WTC11 (cell line): ENCODE data around the gene HHAT. TPM values are rescaled to one million over a fixed set of nuclear protein-coding genes. Genes with fewer than 3 reads are reported as not detected.

Source experiments
- ATAC-seq: fragments of 200-7000 bp; cut with Tn5 transposase; 2 replicates; pipeline ENCODE4 v1.10.0; 2021; ENCODE audit warnings: mild to moderate bottlenecking, moderate library complexity
- CTCF ChIA-PET: fragments of 300-600 bp; sonication (Branson Sonifier 250); formaldehyde crosslinking; loops from one replicate; lab custom pipeline; 2021; ENCODE audit warnings: antibody characterized with exemption; lab: Charles Lee
- POLR2A ChIA-PET: fragments of 350-600 bp; sonication (Branson Sonifier 250); formaldehyde crosslinking; loops from one replicate; lab custom pipeline; 2021; ENCODE audit warnings: antibody characterized with exemption; lab: Charles Lee
- DNase-seq: peaks from one replicate; pipeline ENCODE4 v3.0.0; 2021; ENCODE audit warnings: low spot score
- H3K27ac Mint-ChIP-seq: 2 replicates; pipeline ENCODE4 v1.8.0; 2021; ENCODE audit warnings: mixed read lengths
- H3K27me3 Mint-ChIP-seq: 2 replicates; pipeline ENCODE4 v1.8.0; 2021; ENCODE audit warnings: low read depth, mild to moderate bottlenecking, moderate library complexity, mixed read lengths
- H3K36me3 Mint-ChIP-seq: 2 replicates; pipeline ENCODE4 v1.8.0; 2021; ENCODE audit warnings: mixed read lengths
- H3K4me1 Mint-ChIP-seq: 2 replicates; pipeline ENCODE4 v1.8.0; 2022; ENCODE audit warnings: mixed read lengths
- H3K4me3 Mint-ChIP-seq: 2 replicates; pipeline ENCODE4 v1.8.0; 2021; ENCODE audit warnings: mild to moderate bottlenecking, moderate library complexity, mixed read lengths
- H3K9me3 Mint-ChIP-seq: 2 replicates; pipeline ENCODE4 v1.8.0; 2021; ENCODE audit warnings: mixed read lengths
- CBFB ChIP-seq: sonication (generic); formaldehyde crosslinking; IDR thresholded peaks from 2 replicates; pipeline ENCODE4 v1.8.1; 2022; ENCODE audit warnings: mild to moderate bottlenecking, low read depth, missing genetic modification reagents
- CREM ChIP-seq: sonication (generic); formaldehyde crosslinking; IDR thresholded peaks from 2 replicates; pipeline ENCODE4 v1.8.1; 2022; ENCODE audit warnings: mild to moderate bottlenecking, missing genetic modification reagents, moderate library complexity
- ELF4 ChIP-seq: sonication (generic); formaldehyde crosslinking; IDR thresholded peaks from 2 replicates; pipeline ENCODE4 v1.8.1; 2022; ENCODE audit warnings: low read depth, mild to moderate bottlenecking, moderate library complexity, missing genetic modification reagents
- IRF1 ChIP-seq: sonication (generic); formaldehyde crosslinking; IDR thresholded peaks from 2 replicates; pipeline ENCODE4 v1.8.0; 2023; ENCODE audit warnings: missing genetic modification reagents
- IRF2 ChIP-seq: sonication (generic); formaldehyde crosslinking; IDR thresholded peaks from 2 replicates; pipeline ENCODE4 v1.8.0; 2022; ENCODE audit warnings: low read depth, missing genetic modification reagents, borderline replicate concordance
- JAZF1 ChIP-seq: fragments of 250-450 bp; sonication (Bioruptor Pico); IDR thresholded peaks from 2 replicates; pipeline ENCODE4 v1.9.0; 2021; ENCODE audit warnings: moderate library complexity, mild to moderate bottlenecking, inconsistent platforms
- MYBL2 ChIP-seq: sonication (generic); formaldehyde crosslinking; IDR thresholded peaks from 2 replicates; pipeline ENCODE4 v1.8.1; 2023; ENCODE audit warnings: mild to moderate bottlenecking, moderate library complexity, missing genetic modification reagents
- RORB ChIP-seq: fragments of 250-450 bp; sonication (Bioruptor Pico); IDR thresholded peaks from 2 replicates; pipeline ENCODE4 v1.9.0; 2021; ENCODE audit warnings: mild to moderate bottlenecking
- SMAD3 ChIP-seq: sonication (generic); formaldehyde crosslinking; IDR thresholded peaks from 2 replicates; pipeline ENCODE4 v1.8.0; 2022; ENCODE audit warnings: missing genetic modification reagents, mild to moderate bottlenecking, borderline replicate concordance
- USF1 ChIP-seq: sonication (generic); formaldehyde crosslinking; IDR thresholded peaks from 2 replicates; pipeline ENCODE4 v1.8.0; 2022; ENCODE audit warnings: mild to moderate bottlenecking, missing genetic modification reagents
- ZNF281 ChIP-seq: sonication (generic); formaldehyde crosslinking; IDR thresholded peaks from 2 replicates; pipeline ENCODE4 v1.8.0; 2023; ENCODE audit warnings: mild to moderate bottlenecking, missing genetic modification reagents
- ZNF317 ChIP-seq: sonication (generic); formaldehyde crosslinking; IDR thresholded peaks from 2 replicates; pipeline ENCODE4 v1.8.1; 2023; ENCODE audit warnings: low read depth, mild to moderate bottlenecking, moderate library complexity, missing genetic modification reagents, borderline replicate concordance
- ZSCAN18 ChIP-seq: fragments of 250-450 bp; sonication (Bioruptor Pico); IDR thresholded peaks from 2 replicates; pipeline ENCODE4 v2.1.2; 2022; ENCODE audit warnings: mild to moderate bottlenecking, moderate library complexity
- total RNA-seq: library from RNA; stranded (reverse); gene quantifications from 3 replicates; pipeline ENCODE4 v1.2.3, GENCODE V29; 2021

The HHAT gene
- total RNA-seq, 1 experiment from 2014 or later: 0.39 TPM

GRCh38 chr1:210536254-210536961 is 207.7 kb downstream of the HHAT start:
- POLR2A ChIA-PET: no interaction called here

GRCh38 chr1:210540288-210540687 is 211.6 kb downstream of the HHAT start:
- no peak overlapping the region for H3K27ac Mint-ChIP-seq
- TF ChIP-seq JAZF1 (CRISPR knock-in tag): no peak
- TF ChIP-seq, all 79 proteins: peak for 0
- no peak overlapping the region for H3K4me3 Mint-ChIP-seq
- 0 out of 2 replicates have a peak, but pooled peaks cover 4% of the 10 kb centered on the region for H3K9me3 Mint-ChIP-seq
- ATAC-seq: no peak
- no peak for DNase-seq
- no peaks in the 10 kb centered on the region for H3K27me3 Mint-ChIP-seq
- POLR2A ChIA-PET: no interaction called here
- CTCF ChIA-PET: no interaction called here
- H3K36me3 Mint-ChIP-seq: no peaks in the 10 kb centered on the region
- peaks cover 31% of the 10 kb centered on the region for H3K4me1 Mint-ChIP-seq

More at GRCh38 chr1:210536254-210536961, 207.7 kb downstream of the HHAT start:
- H3K36me3 Mint-ChIP-seq: no peaks in the 10 kb centered on the region
- CTCF ChIA-PET: interaction anchor here (1.2 kb wide), 1 partner anchor 20 kb away, joined by 4 read pairs; no protein-coding TSS in a partner anchor
- ATAC-seq: peak; percentile 78
- TF ChIP-seq JAZF1 (CRISPR knock-in tag): no peak
- no peak for TF ChIP-seq SMAD3 (CRISPR knock-in tag)
- no peak for TF ChIP-seq CREM (CRISPR knock-in tag)
- no peak for TF ChIP-seq IRF2 (CRISPR knock-in tag)
- no peak for TF ChIP-seq MYBL2 (CRISPR knock-in tag)
- TF ChIP-seq IRF1 (CRISPR knock-in tag): no peak
- no peak for TF ChIP-seq USF1 (CRISPR knock-in tag)
- TF ChIP-seq ELF4 (CRISPR knock-in tag): no peak
- no peak for TF ChIP-seq ZNF281 (CRISPR knock-in tag)
- TF ChIP-seq ZSCAN18 (CRISPR knock-in tag): no peak
- TF ChIP-seq CBFB: no peak
- H3K9me3 Mint-ChIP-seq: no peaks in the 10 kb centered on the region
- H3K4me1 Mint-ChIP-seq: peaks cover 32% of the 10 kb centered on the region
- no peak for DNase-seq
- no peaks in the 10 kb centered on the region for H3K27me3 Mint-ChIP-seq
- no peak overlapping the region for H3K4me3 Mint-ChIP-seq
- peak overlapping the region; percentile 14; the same call in 1 of the 2 replicates for H3K27ac Mint-ChIP-seq

- TF ChIP-seq ZNF317 (CRISPR knock-in tag): 0 out of 2 replicates have a peak, but pooled peaks have one; percentile 59
- TF ChIP-seq RORB: no peak
- Mint-ChIP-seq H3K4me3 (no peak overlapping the region), H3K36me3 (no peaks in the 10 kb centered on the region), H3K4me1 (peaks cover 17% of the 10 kb centered on the region), H3K27ac (peak overlapping the region; percentile 88; the same call in 1 of the 2 replicates), H3K27me3 (no peaks in the 10 kb centered on the region), H3K9me3 (peaks cover 11% of the 10 kb centered on the region; the same call in 1 of the 2 replicates)
- no peak for DNase-seq
- POLR2A ChIA-PET: no interaction called here
- CTCF ChIA-PET: no interaction called here
- peak; percentile 72 for ATAC-seq
These were observed 213.1 kb downstream of the HHAT start for GRCh38 chr1:210541680-210542358.
